Endothelial cell of umbilical vein (primary cell): Measurements from ENCODE around the gene SCLY. TPM values are rescaled to one million over a fixed set of nuclear protein-coding genes. Genes with fewer than 3 reads are reported as not detected.

Source experiments
- BruUV-seq: library from RNA; stranded (reverse); fragments of 400-500 nt; replicated peaks from 2 replicates; lab custom pipeline; 2021; lab: Mats Ljungman, UMichigan
- CTCF ChIA-PET: fragments of 300-600, 350-600 bp; sonication (Branson Sonifier 250); formaldehyde crosslinking; loops from one replicate; lab custom pipeline; 2021; ENCODE audit warnings: antibody characterized with exemption, inconsistent platforms; lab: Charles Lee
- POLR2A ChIA-PET: fragments of 300-600, 350-600 bp; sonication (Branson Sonifier 250); formaldehyde crosslinking; loops from one replicate; lab custom pipeline; 2021; ENCODE audit warnings: antibody characterized with exemption, inconsistent platforms; lab: Charles Lee
- DNase-seq: peaks from one replicate; pipeline ENCODE4 v3.0.0-alpha.2; 2011; ENCODE audit warnings: low read depth, low spot score
- FAIRE-seq: peaks from 2 replicates; lab custom pipeline; 2011; peaks lifted over from hg19 to GRCh38; lab: Jason Lieb, UNC
- H2AFZ ChIP-seq: 2 replicates; pipeline ENCODE4 v1.6.0; 2012; ENCODE audit warnings: low read depth, low read length, control low read depth, inconsistent platforms
- H3K27ac ChIP-seq: 2 replicates; pipeline ENCODE4 v1.5.1; 2011; ENCODE audit warnings: low read depth, mild to moderate bottlenecking, control low read depth, low read length, moderate library complexity; ENCODE audit not compliant: insufficient read depth
- H3K27me3 ChIP-seq, 2 experiments: 2 replicates each; pipeline versions ENCODE4 v1.6.0 to v1.6.1; 2011; ENCODE audit warnings: low read length in 2 of 2, mixed read lengths in 1 of 2; ENCODE audit not compliant: control insufficient read depth in 2 of 2, insufficient read depth in 2 of 2
- H3K36me3 ChIP-seq, 2 experiments: 2 replicates in 1 of 2; 3 replicates in 1 of 2; pipeline ENCODE4 v1.5.1; 2011; ENCODE audit warnings: low read length in 2 of 2, mild to moderate bottlenecking in 1 of 2, moderate library complexity in 1 of 2; ENCODE audit not compliant: control insufficient read depth in 2 of 2, insufficient read depth in 2 of 2; ENCODE audit errors: extremely low read depth in 1 of 2
- H3K4me1 ChIP-seq: 3 replicates; pipeline ENCODE4 v1.5.1; 2011; ENCODE audit warnings: mild to moderate bottlenecking, low read length; ENCODE audit not compliant: control insufficient read depth, insufficient read depth; ENCODE audit errors: extremely low read depth
- H3K4me2 ChIP-seq: 2 replicates; pipeline ENCODE4 v1.6.1; 2011; ENCODE audit warnings: low read length, control low read depth, mixed read lengths; ENCODE audit not compliant: insufficient read depth
- H3K4me3 ChIP-seq, 3 experiments: fragments of 200-600 bp in 1 of 3; sonication (generic), shearing (Covaris generic) in 1 of 3; replicated peaks in 1 of 3; 2 replicates each; pipeline ENCODE4 v1.5.1; 2011 to 2016; ENCODE audit warnings: control low read depth in 3 of 3, low read length in 3 of 3, mild to moderate bottlenecking in 2 of 3, inconsistent platforms in 1 of 3, low read depth in 1 of 3, moderate library complexity in 1 of 3; ENCODE audit not compliant: insufficient read depth in 1 of 3
- H3K79me2 ChIP-seq: 2 replicates; pipeline ENCODE4 v1.6.0; 2012; ENCODE audit warnings: low read length, inconsistent platforms; ENCODE audit not compliant: control insufficient read depth, insufficient read depth
- H3K9ac ChIP-seq: replicated peaks from 2 replicates; pipeline ENCODE3; 2011; ENCODE audit warnings: low read length, control low read depth; ENCODE audit not compliant: insufficient read depth; ENCODE audit errors: extremely low read depth
- H3K9me1 ChIP-seq: replicated peaks from 3 replicates; pipeline ENCODE4 v1.6.0; 2011; ENCODE audit warnings: mild to moderate bottlenecking, low read length; ENCODE audit not compliant: control insufficient read depth, insufficient read depth; ENCODE audit errors: extremely low read depth
- H3K9me3 ChIP-seq: replicated peaks from 2 replicates; pipeline ENCODE4 v1.5.1; 2012; ENCODE audit warnings: low read length, inconsistent platforms; ENCODE audit not compliant: control insufficient read depth, insufficient read depth
- H4K20me1 ChIP-seq: replicated peaks from 2 replicates; pipeline ENCODE3; 2011; ENCODE audit warnings: mild to moderate bottlenecking, low read length; ENCODE audit not compliant: control insufficient read depth, insufficient read depth; ENCODE audit errors: extremely low read depth
- EZH2 ChIP-seq: IDR thresholded peaks from 2 replicates; pipeline ENCODE4 v1.6.1; 2012; ENCODE audit warnings: borderline replicate concordance, low read depth, mild to moderate bottlenecking, moderate library complexity, low read length, inconsistent platforms; ENCODE audit not compliant: severe bottlenecking
- FOS ChIP-seq: IDR thresholded peaks from 2 replicates; pipeline ENCODE4 v1.6.1; 2011; ENCODE audit warnings: mild to moderate bottlenecking, low read length, moderate library complexity, borderline replicate concordance; ENCODE audit not compliant: insufficient read depth
- GATA2 ChIP-seq: IDR thresholded peaks from 2 replicates; pipeline ENCODE4 v1.7.0; 2011; ENCODE audit warnings: low read depth, mild to moderate bottlenecking, moderate library complexity, mixed read lengths, low read length; ENCODE audit not compliant: insufficient read length, insufficient read depth
- JUN ChIP-seq: IDR thresholded peaks from 2 replicates; pipeline ENCODE4 v1.6.1; 2011; ENCODE audit warnings: borderline replicate concordance, low read depth; ENCODE audit not compliant: insufficient read length, insufficient read depth
- MYC ChIP-seq: IDR thresholded peaks from one replicate; pipeline ENCODE4 v1.6.1; 2011; ENCODE audit warnings: mild to moderate bottlenecking, low read depth, low read length
- POLR2A ChIP-seq: IDR thresholded peaks from 2 replicates; pipeline ENCODE4 v1.6.1; 2012; ENCODE audit warnings: low read depth, mild to moderate bottlenecking, control low read depth, low read length
- POLR2AphosphoS5 ChIP-seq: IDR thresholded peaks from 2 replicates; pipeline ENCODE4 v1.6.1; 2012; ENCODE audit warnings: low read depth, mild to moderate bottlenecking, control low read depth, low read length, moderate library complexity; ENCODE audit not compliant: insufficient read depth
- dilution Hi-C: fragments of 300-500 bp; cut with MboI; formaldehyde crosslinking; loops from one replicate; pipeline ENCODE4 v1.15.0; 2019; ENCODE audit warnings: low sequenced_read_pairs; ENCODE audit not compliant: extremely low pct_ligation_motif_present
- intact Hi-C: fragments of 100-400 bp; cut with micrococcal nuclease; formaldehyde crosslinking; loops from one replicate; pipeline ENCODE4 v1.10.0; 2022
- polyA plus RNA-seq, 4 experiments: library from polyadenylated mRNA; depleted of rRNA in 3 of 4; stranded (reverse) in 3 of 4; unstranded in 1 of 4; fragments of >200 nt; gene quantifications; 2 replicates each; pipeline versions ENCODE4 v1.2.1 to v1.2.3, GENCODE V29; 2011 to 2012; ENCODE audit warnings: missing spikeins in 1 of 4
- total RNA-seq: library from RNA; stranded (reverse); gene quantifications from 2 replicates; pipeline ENCODE4 v1.2.3, GENCODE V29; 2021
- TF ChIP-seq, protein P1 (sequence below), 2 donors: IDR thresholded peaks; 1 replicate in 1 of 2; 2 replicates in 1 of 2; pipeline ENCODE4 v1.5.1; 2011; ENCODE audit warnings: low read length in 2 of 2, mild to moderate bottlenecking in 2 of 2, moderate library complexity in 2 of 2, control low read depth in 1 of 2, inconsistent platforms in 1 of 2, low read depth in 1 of 2; ENCODE audit not compliant: insufficient read depth in 1 of 2; ENCODE audit errors: extremely low read depth in 1 of 2
- TF ChIP-seq, protein P2 (sequence below): IDR thresholded peaks from 2 replicates; pipeline ENCODE4 v1.6.1; 2011; ENCODE audit not compliant: insufficient read depth, insufficient read length

The SCLY gene
- total and polyA plus RNA-seq, 2 donors (not counting 3 experiments of a cell fraction or from before 2014, with no cell fraction given) = 22.6 to 32.7 TPM

DNA sequence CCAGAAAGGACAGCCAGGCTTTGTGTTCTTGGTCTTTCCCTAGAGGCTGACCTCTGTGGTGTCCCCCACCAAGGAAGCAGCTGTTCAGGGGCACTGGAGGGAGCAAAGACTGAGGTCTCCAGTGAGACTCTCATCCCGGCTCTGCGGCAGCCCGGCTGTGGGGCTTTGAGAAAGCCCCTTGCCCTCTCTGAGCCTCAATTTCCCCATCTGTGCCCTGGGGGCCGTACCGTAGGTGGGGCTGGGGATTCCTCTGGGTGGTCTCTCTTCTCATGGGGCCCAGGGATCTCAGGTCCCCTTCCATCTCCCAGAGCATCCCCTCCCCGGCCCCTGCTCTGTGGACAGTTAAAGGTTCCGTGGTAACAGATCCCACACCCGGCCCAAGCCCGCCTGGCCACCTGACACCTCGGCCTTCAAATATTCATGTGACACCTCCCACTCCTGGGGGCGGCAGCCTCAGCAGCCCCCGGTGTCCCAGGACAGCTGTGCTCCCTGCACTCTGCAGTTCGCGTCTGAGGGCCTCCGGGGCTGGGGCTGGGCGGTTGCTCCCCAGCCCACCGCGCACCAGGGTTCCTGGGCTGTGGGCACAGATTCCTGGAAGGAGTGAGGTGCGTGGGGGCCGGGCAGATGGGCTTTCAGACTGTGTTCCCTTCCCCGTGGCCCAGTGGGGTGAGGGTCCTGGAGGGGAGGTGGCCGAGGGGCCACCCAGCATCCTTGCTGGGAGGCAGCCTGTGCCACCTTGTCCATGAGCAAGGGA is 62.6 kb downstream of the SCLY start:
- dilution Hi-C loops = no loop called here
- H3K9me1 ChIP-seq = no peaks in the 10 kb centered on the region
- no peaks in the 10 kb centered on the region for H3K36me3 ChIP-seq
- FAIRE-seq = no peak
- H3K27me3 ChIP-seq = peaks cover 1 to 2% of the 10 kb centered on the region in 2 experiments
- H3K27ac ChIP-seq = no peak overlapping the region
- no peak overlapping the region for H3K4me3 ChIP-seq
- DNase-seq = no peak
- no peaks in the 10 kb centered on the region for H3K79me2 ChIP-seq
- no TSS peak for BruUV-seq
- CTCF ChIA-PET = no interaction called here
- POLR2A ChIA-PET = no interaction called here
- H3K9me3 ChIP-seq = no peaks in the 10 kb centered on the region
- no peaks in the 10 kb centered on the region for H4K20me1 ChIP-seq
- no peak overlapping the region for H2AFZ ChIP-seq
- TF ChIP-seq, protein P1, sequence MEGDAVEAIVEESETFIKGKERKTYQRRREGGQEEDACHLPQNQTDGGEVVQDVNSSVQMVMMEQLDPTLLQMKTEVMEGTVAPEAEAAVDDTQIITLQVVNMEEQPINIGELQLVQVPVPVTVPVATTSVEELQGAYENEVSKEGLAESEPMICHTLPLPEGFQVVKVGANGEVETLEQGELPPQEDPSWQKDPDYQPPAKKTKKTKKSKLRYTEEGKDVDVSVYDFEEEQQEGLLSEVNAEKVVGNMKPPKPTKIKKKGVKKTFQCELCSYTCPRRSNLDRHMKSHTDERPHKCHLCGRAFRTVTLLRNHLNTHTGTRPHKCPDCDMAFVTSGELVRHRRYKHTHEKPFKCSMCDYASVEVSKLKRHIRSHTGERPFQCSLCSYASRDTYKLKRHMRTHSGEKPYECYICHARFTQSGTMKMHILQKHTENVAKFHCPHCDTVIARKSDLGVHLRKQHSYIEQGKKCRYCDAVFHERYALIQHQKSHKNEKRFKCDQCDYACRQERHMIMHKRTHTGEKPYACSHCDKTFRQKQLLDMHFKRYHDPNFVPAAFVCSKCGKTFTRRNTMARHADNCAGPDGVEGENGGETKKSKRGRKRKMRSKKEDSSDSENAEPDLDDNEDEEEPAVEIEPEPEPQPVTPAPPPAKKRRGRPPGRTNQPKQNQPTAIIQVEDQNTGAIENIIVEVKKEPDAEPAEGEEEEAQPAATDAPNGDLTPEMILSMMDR (IDR thresholded peaks at IDR 0.05; ENCODE audit: extremely low read depth in 1 of 2, insufficient read depth in 1 of 2, low read depth in 1 of 2, low read length in 2 of 2) = no peak
- no peak for TF ChIP-seq GATA2
- no peak overlapping the region for H3K9ac ChIP-seq
- no peak overlapping the region for H3K4me2 ChIP-seq
- no peaks in the 10 kb centered on the region for H3K4me1 ChIP-seq
- intact Hi-C loops = no loop called here

DNA sequence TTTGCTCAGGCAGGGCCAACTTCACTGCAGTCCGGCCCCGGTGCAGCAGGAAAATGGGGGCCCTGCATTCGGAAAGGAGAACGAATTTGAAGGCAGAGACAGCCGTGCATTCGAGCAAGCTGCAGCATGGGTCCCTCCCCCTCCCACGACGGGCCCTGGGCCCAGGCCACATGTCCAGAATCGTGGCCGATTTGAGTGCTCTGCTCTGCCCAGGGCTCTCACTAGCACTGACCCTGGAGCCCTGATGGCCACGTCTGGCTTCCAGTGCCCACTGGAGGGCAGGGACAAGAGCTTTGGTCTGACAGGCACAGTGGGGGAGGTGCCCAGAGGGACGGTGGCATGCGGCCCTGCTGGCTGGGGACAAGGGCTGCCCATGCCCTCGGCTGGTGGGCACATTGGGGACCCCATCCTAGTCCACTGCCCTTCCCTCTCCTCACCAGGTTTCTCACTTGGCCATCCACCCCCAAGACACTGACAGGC is 63.2 kb downstream of the SCLY start:
- Histone ChIP-seq H3K36me3 (no peaks in the 10 kb centered on the region), H3K9me1 (no peaks in the 10 kb centered on the region), H3K4me1 (no peaks in the 10 kb centered on the region), H3K4me3 (no peak overlapping the region), H2AFZ (no peak overlapping the region), H3K27ac (no peak overlapping the region), H3K27me3 (peaks cover 1 to 2% of the 10 kb centered on the region in 2 experiments), H3K9me3 (no peaks in the 10 kb centered on the region), H4K20me1 (no peaks in the 10 kb centered on the region), H3K79me2 (no peaks in the 10 kb centered on the region), H3K4me2 (no peak overlapping the region), H3K9ac (no peak overlapping the region)
- FAIRE-seq (no peak), DNase-seq (no peak)
- TF ChIP-seq, protein P1 (IDR thresholded peaks at IDR 0.05; ENCODE audit: extremely low read depth in 1 of 2, insufficient read depth in 1 of 2, low read depth in 1 of 2, low read length in 2 of 2) = no peak
- TF ChIP-seq, protein P2, sequence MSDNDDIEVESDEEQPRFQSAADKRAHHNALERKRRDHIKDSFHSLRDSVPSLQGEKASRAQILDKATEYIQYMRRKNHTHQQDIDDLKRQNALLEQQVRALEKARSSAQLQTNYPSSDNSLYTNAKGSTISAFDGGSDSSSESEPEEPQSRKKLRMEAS = no peak
- no peak for TF ChIP-seq JUN
- TF ChIP-seq GATA2 = no peak
- TF ChIP-seq FOS = no peak
- no peak for TF ChIP-seq POLR2AphosphoS5
- no peak for TF ChIP-seq POLR2A
- TF ChIP-seq EZH2 = no peak
- TF ChIP-seq MYC = no peak
- POLR2A ChIA-PET = no interaction called here
- CTCF ChIA-PET = no interaction called here
- dilution Hi-C loops (no loop called here), intact Hi-C loops (no loop called here)
- BruUV-seq = no TSS peak
